ENCODE measurements around the gene BLVRB. TPM values are rescaled to one million over a fixed set of nuclear protein-coding genes. Genes with fewer than 3 reads are reported as not detected.
A peak's percentile ranks its signal among the peaks of the same experiment; 100 is the strongest.

Gene BLVRB
- total and polyA plus RNA-seq, 10 of the 15 experiments (the other 5 are each of a cell fraction or from before 2014, with no cell fraction given) = 6.3 to 53.3 (median 27.8) TPM

DNA sequence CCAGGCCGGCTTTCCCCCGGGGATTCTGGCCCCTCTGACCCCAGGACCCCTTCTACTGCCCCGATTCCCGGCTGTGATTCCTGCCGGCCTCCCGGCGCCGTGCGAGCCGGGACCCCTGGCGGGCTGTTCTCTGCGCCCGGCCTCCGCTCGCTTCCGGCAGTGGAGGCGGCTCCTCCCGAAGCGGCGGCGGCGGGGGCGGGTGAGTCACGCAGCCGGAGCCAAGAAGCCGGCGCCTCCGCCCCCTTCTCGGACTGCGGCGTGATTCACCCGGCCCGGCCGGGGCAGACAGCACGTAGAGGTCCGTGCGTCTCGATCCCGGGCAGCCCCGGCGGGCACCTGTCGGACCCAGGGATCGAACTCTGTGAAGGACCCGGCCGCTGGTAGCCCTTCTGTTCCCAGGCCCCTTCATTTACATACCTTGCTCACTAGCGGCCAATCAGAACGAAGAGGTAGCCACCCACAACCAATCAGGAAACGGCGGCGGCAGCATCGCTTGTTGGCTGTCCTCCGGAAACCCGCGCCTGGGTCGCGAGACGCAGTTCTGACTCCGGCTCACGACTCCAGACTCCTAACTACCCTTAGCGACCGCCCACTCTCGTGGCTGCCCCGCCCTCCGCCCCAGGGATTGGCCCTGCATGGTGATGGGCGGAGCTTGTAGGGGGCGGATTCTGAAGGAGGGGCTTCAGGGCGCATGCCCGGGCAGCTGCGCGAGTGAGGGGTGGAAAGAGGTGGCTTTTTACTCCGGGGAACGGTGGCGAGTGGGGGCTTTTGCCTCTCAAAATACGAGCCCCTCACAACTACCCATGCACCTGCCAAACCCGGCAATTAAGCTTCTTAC, 39.9 kb downstream of the BLVRB start, which contains the start of gene SERTAD1 (continued):
- TF ChIP-seq CEBPZ (IDR thresholded peaks at IDR 0.05; ENCODE audit: low read depth, low read length) (no peak), WRNIP1 (IDR thresholded peaks at IDR 0.05; ENCODE audit: borderline replicate concordance, low read depth, low read length) (no peak), TAF1 (IDR thresholded peaks at IDR 0.05; ENCODE audit: borderline replicate concordance, low read depth, low read length) (peak; percentile 82), TCF12 (IDR thresholded peaks at IDR 0.05; ENCODE audit: low read depth, low read length) (peak; percentile 10; the same call in 1 of the 2 replicates), IRF4 (IDR thresholded peaks at IDR 0.05; ENCODE audit: low read depth, low read length) (no peak), EGR1 (IDR thresholded peaks at IDR 0.05; ENCODE audit: borderline replicate concordance in 1 of 2, low read depth in 2 of 2, low read length in 2 of 2) (peak in 1 of 2 experiments; percentile 93; a peak in 2 of 3 replicates), IRF5 (IDR thresholded peaks at IDR 0.05; ENCODE audit: borderline replicate concordance) (no peak), CEBPB (IDR thresholded peaks at IDR 0.05; ENCODE audit: borderline replicate concordance in 1 of 2, low read depth in 2 of 2, low read length in 2 of 2) (no peak), POLR2A (IDR thresholded peaks at IDR 0.05; ENCODE audit: low read depth, low read length) (peak; percentile 99), TARDBP (IDR thresholded peaks at IDR 0.05; ENCODE audit: borderline replicate concordance) (no peak), RFX5 (IDR thresholded peaks at IDR 0.05; ENCODE audit: low read depth, low read length) (peak; percentile 94), YBX1 (IDR thresholded peaks at IDR 0.05) (no peak), STAT1 (conservative IDR thresholded peaks at IDR 0.05) (0 out of 2 replicates have a peak, but pooled peaks have one; percentile 49), STAT3 (IDR thresholded peaks at IDR 0.05; ENCODE audit: low read depth, low read length) (no peak)
- TF ChIP-seq, protein P1, sequence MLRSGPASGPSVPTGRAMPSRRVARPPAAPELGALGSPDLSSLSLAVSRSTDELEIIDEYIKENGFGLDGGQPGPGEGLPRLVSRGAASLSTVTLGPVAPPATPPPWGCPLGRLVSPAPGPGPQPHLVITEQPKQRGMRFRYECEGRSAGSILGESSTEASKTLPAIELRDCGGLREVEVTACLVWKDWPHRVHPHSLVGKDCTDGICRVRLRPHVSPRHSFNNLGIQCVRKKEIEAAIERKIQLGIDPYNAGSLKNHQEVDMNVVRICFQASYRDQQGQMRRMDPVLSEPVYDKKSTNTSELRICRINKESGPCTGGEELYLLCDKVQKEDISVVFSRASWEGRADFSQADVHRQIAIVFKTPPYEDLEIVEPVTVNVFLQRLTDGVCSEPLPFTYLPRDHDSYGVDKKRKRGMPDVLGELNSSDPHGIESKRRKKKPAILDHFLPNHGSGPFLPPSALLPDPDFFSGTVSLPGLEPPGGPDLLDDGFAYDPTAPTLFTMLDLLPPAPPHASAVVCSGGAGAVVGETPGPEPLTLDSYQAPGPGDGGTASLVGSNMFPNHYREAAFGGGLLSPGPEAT (IDR thresholded peaks at IDR 0.05; ENCODE audit: low read depth) = no peak
- TF ChIP-seq, protein P2, sequence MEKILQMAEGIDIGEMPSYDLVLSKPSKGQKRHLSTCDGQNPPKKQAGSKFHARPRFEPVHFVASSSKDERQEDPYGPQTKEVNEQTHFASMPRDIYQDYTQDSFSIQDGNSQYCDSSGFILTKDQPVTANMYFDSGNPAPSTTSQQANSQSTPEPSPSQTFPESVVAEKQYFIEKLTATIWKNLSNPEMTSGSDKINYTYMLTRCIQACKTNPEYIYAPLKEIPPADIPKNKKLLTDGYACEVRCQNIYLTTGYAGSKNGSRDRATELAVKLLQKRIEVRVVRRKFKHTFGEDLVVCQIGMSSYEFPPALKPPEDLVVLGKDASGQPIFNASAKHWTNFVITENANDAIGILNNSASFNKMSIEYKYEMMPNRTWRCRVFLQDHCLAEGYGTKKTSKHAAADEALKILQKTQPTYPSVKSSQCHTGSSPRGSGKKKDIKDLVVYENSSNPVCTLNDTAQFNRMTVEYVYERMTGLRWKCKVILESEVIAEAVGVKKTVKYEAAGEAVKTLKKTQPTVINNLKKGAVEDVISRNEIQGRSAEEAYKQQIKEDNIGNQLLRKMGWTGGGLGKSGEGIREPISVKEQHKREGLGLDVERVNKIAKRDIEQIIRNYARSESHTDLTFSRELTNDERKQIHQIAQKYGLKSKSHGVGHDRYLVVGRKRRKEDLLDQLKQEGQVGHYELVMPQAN (conservative IDR thresholded peaks at IDR 0.05) = peak; percentile 91
- TF ChIP-seq, protein P3, sequence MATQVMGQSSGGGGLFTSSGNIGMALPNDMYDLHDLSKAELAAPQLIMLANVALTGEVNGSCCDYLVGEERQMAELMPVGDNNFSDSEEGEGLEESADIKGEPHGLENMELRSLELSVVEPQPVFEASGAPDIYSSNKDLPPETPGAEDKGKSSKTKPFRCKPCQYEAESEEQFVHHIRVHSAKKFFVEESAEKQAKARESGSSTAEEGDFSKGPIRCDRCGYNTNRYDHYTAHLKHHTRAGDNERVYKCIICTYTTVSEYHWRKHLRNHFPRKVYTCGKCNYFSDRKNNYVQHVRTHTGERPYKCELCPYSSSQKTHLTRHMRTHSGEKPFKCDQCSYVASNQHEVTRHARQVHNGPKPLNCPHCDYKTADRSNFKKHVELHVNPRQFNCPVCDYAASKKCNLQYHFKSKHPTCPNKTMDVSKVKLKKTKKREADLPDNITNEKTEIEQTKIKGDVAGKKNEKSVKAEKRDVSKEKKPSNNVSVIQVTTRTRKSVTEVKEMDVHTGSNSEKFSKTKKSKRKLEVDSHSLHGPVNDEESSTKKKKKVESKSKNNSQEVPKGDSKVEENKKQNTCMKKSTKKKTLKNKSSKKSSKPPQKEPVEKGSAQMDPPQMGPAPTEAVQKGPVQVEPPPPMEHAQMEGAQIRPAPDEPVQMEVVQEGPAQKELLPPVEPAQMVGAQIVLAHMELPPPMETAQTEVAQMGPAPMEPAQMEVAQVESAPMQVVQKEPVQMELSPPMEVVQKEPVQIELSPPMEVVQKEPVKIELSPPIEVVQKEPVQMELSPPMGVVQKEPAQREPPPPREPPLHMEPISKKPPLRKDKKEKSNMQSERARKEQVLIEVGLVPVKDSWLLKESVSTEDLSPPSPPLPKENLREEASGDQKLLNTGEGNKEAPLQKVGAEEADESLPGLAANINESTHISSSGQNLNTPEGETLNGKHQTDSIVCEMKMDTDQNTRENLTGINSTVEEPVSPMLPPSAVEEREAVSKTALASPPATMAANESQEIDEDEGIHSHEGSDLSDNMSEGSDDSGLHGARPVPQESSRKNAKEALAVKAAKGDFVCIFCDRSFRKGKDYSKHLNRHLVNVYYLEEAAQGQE (IDR thresholded peaks at IDR 0.05; ENCODE audit: low read depth, low read length) = peak; percentile 7; the same call in 1 of the 2 replicates

All from GM12878 (cell line).